Central memory CD4-positive, alpha-beta T cell (primary cell): ENCODE data around the gene MID1.

Experiments
- DNase-seq: peaks from one replicate; pipeline ENCODE4 v3.0.0; 2022

Gene MID1

GRCh38 chrX:10420134-10420533, 200.3 kb downstream of the MID1 start:
- no peak for DNase-seq

GRCh38 chrX:10416424-10416823, 204.0 kb downstream of the MID1 start:
- DNase-seq = no peak

GRCh38 chrX:10415306-10416001, 204.9 kb downstream of the MID1 start:
- no peak for DNase-seq

GRCh38 chrX:10414862-10415261, 205.5 kb downstream of the MID1 start:
- no peak for DNase-seq

- DNase-seq = no peak
These were observed 206.1 kb downstream of the MID1 start for GRCh38 chrX:10414156-10414824.

- DNase-seq = no peak
These were observed 215.9 kb downstream of the MID1 start for GRCh38 chrX:10404436-10404835.

GRCh38 chrX:10401239-10401638, 219.1 kb downstream of the MID1 start:
- DNase-seq = no peak

- DNase-seq = no peak
These were observed 221.2 kb downstream of the MID1 start for GRCh38 chrX:10399043-10399741.

- DNase-seq = no peak
These were observed 222.2 kb downstream of the MID1 start for GRCh38 chrX:10398215-10398614.

- DNase-seq = no peak
These were observed 223.0 kb downstream of the MID1 start for GRCh38 chrX:10397349-10397748.

- no peak for DNase-seq
These were observed 224.7 kb downstream of the MID1 start for GRCh38 chrX:10395643-10396042.
